Stimulated activated naive CD8-positive, alpha-beta T cell treated with anti-CD3 and anti-CD28 coated beads, Interleukin-15, Interleukin-2, amounts not matched to agents 100 ng/mL and 50 ng/mL, for 24 hours (primary cell): ENCODE data around the gene DNASE1L2.
"Not testable (repeated sequence)": the region's sequence is repeated elsewhere in the genome, so short reads cannot be mapped to it uniquely, and the experiment has no call there.

ENCODE experiments used
- H3K27ac Mint-ChIP-seq: one replicate; pipeline ENCODE4 v1.8.0; 2021; ENCODE audit warnings: mild to moderate bottlenecking, mixed read lengths
- H3K27me3 Mint-ChIP-seq: one replicate; pipeline ENCODE4 v1.8.0; 2021; ENCODE audit warnings: mixed read lengths
- H3K36me3 Mint-ChIP-seq: one replicate; pipeline ENCODE4 v1.8.0; 2021; ENCODE audit warnings: low read depth, mixed read lengths
- H3K4me1 Mint-ChIP-seq: one replicate; pipeline ENCODE4 v1.8.0; 2021; ENCODE audit warnings: low read depth, mixed read lengths
- H3K4me3 Mint-ChIP-seq: one replicate; pipeline ENCODE4 v1.8.0; 2021; ENCODE audit warnings: mild to moderate bottlenecking, mixed read lengths
- H3K9me3 Mint-ChIP-seq: one replicate; pipeline ENCODE4 v1.8.0; 2021; ENCODE audit warnings: mixed read lengths

Gene DNASE1L2

DNA sequence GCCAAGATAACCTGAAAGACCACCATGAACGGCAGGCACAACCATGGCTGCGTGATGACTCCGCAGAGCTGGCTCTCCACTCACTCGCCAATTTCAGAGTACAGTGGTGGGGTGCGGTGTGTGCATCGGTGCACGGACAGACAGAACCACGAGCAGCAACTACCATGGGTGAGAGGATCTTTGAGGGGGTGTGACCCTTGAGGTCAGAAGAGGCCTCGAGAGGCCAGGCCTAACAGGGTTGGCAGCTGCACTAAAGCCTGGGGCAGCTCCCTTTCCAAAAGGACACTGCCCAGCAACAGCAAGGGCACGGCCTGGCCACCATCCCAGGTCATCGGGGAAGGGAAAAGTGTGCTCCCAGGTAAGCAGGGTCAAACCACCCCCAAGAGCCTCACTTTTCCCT, 17.0 kb downstream of the DNASE1L2 start:
- H3K9me3 Mint-ChIP-seq = no peaks in the 10 kb centered on the region
- peaks cover 48% of the 10 kb centered on the region for H3K36me3 Mint-ChIP-seq
- H3K27ac Mint-ChIP-seq = no peak overlapping the region
- H3K27me3 Mint-ChIP-seq = no peaks in the 10 kb centered on the region
- no peak overlapping the region for H3K4me3 Mint-ChIP-seq
- peaks cover 26% of the 10 kb centered on the region for H3K4me1 Mint-ChIP-seq

DNA sequence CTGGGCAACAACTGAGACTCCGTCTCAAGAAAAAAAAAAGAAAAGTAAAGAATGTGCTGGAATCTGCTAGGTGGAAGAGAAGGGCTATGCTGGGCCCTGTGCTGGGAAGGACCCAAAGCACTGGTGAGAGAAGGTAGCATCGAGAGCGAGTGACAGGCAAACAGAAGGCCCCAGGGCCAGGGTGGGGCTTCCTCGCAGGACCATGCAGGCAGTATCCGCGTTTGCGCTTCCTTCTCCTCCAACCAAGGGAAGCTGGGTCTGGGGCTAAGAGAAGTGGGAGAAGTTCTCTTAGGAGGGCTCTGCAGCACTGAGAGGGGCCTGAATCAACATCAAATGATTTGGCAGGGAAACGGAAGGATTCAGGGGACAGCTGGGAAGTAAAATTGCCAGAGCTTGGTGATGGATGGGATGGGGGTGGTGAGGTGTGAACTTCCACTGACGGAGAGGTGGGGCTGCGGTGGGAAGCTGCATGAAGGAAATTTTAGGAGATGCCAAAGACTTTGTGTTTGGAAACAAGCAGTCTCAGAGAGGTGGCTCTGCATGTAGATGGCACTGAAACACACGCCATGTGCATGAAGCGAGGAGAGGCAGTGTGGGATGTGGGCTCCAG, 20.4 kb downstream of the DNASE1L2 start:
- Mint-ChIP-seq H3K4me1 (peaks cover 16% of the 10 kb centered on the region), H3K9me3 (no peaks in the 10 kb centered on the region), H3K36me3 (peaks cover 73% of the 10 kb centered on the region), H3K27ac (peak overlapping the region; percentile 55), H3K4me3 (no peak overlapping the region), H3K27me3 (no peaks in the 10 kb centered on the region)

GRCh38 chr16:2257726-2258125, 21.5 kb downstream of the DNASE1L2 start:
- Mint-ChIP-seq H3K4me3 (no peak overlapping the region), H3K9me3 (no peaks in the 10 kb centered on the region), H3K27me3 (no peaks in the 10 kb centered on the region), H3K4me1 (peaks cover 8% of the 10 kb centered on the region), H3K36me3 (peaks cover 82% of the 10 kb centered on the region), H3K27ac (no peak overlapping the region)

GRCh38 chr16:2258530-2258929, 22.3 kb downstream of the DNASE1L2 start:
- H3K4me1 Mint-ChIP-seq, H3K4me3 Mint-ChIP-seq, H3K9me3 Mint-ChIP-seq, H3K27ac Mint-ChIP-seq, H3K27me3 Mint-ChIP-seq: not testable (repeated sequence)
- H3K36me3 Mint-ChIP-seq = peaks cover 79% of the 10 kb centered on the region

DNA sequence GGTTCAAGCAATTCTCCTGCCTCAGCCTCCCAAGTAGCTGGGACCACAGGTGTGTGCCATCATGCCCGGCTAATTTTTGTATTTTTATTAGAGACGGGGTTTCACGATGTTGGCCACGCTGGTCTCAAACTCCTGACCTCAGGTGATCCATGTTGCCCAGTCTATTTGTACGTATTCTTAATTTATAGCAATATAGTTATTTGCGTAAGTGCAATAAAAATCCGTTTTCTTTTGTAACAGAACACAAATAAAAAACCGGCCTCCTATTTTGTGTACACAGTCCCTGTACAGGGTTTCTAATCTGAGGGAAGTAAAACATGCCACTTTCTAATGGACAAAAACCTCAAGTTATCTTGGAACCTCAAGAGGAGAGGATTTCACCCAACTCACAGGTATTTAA, 24.0 kb downstream of the DNASE1L2 start:
- Mint-ChIP-seq H3K9me3 (no peaks in the 10 kb centered on the region), H3K27ac (no peak overlapping the region), H3K4me3 (no peak overlapping the region), H3K27me3 (no peaks in the 10 kb centered on the region), H3K36me3 (peaks cover 84% of the 10 kb centered on the region), H3K4me1 (peaks cover 11% of the 10 kb centered on the region)

- not testable (repeated sequence) for H3K27me3 Mint-ChIP-seq, H3K4me3 Mint-ChIP-seq, H3K9me3 Mint-ChIP-seq
- Mint-ChIP-seq H3K4me1 (peaks cover 28% of the 10 kb centered on the region), H3K27ac (peak overlapping the region; percentile 40), H3K36me3 (peaks cover 74% of the 10 kb centered on the region)
Measured at GRCh38 chr16:2263026-2263425, 26.8 kb downstream of the DNASE1L2 start.

GRCh38 chr16:2266887-2267286, 30.6 kb downstream of the DNASE1L2 start:
- not testable (repeated sequence) for H3K27me3 Mint-ChIP-seq, H3K9me3 Mint-ChIP-seq
- peaks cover 37% of the 10 kb centered on the region for H3K4me1 Mint-ChIP-seq
- peak overlapping the region; percentile 89 for H3K27ac Mint-ChIP-seq
- peaks cover 45% of the 10 kb centered on the region for H3K36me3 Mint-ChIP-seq
- H3K4me3 Mint-ChIP-seq = peak overlapping the region; percentile 88

GRCh38 chr16:2267505-2267912, 31.3 kb downstream of the DNASE1L2 start:
- not testable (repeated sequence) for H3K27me3 Mint-ChIP-seq, H3K9me3 Mint-ChIP-seq
- Mint-ChIP-seq H3K4me1 (peaks cover 37% of the 10 kb centered on the region), H3K27ac (peak overlapping the region; percentile 97), H3K36me3 (peaks cover 39% of the 10 kb centered on the region), H3K4me3 (peak overlapping the region; percentile 88)

DNA sequence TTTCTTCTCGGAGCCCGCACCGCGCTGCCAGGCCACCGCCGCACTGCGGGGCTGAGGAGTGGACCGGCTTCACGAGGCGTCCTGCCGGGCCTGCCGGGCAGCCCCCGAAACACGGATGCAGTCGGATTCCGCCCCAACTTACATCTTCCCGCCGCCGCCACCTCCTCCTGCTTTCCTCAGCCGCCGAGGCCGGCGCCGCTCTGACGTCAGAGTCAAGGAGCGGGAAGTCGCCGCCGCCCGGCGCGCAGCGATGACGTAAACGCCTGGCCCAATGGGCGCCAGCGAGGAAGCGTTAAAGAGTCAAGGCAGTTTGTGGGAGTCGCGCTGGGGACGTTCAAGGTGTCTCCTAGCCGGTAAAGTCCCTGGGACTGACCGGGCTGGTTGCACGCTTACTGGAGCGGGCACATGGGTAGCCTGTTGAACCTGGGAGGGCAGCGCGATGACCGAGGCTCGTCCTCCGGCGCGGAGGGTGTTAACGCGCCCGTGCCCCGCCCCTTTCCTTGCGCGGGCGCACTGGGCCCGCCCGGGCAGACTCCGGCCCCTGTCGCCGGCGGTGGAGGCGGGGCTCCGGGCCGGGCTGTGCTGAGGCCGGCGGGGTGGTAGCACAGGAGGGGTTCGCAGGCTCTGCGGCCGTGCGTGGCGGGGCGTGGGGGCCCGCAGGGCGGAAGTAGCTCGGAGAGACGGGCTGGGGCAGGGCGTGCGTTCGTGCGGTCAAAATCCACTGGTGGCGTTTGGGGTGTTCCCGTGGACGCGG, 31.8 kb downstream of the DNASE1L2 start, which contains the start of gene RNPS1:
RNPS1 (minus strand) TSS at position 214 of the 754 bp plus-strand sequence. CDS start 3,483 bp downstream, outside the sequence.
- Mint-ChIP-seq H3K36me3 (peaks cover 33% of the 10 kb centered on the region), H3K27me3 (no peaks in the 10 kb centered on the region), H3K4me1 (peaks cover 37% of the 10 kb centered on the region), H3K27ac (peak within 1 kb of the TSS; percentile 97), H3K9me3 (no peaks in the 10 kb centered on the region), H3K4me3 (peak within 1 kb of the TSS; percentile 88)

GRCh38 chr16:2270070-2270462, 33.8 kb downstream of the DNASE1L2 start:
- no peak overlapping the region for H3K27ac Mint-ChIP-seq
- H3K36me3 Mint-ChIP-seq = peaks cover 20% of the 10 kb centered on the region
- no peak overlapping the region for H3K4me3 Mint-ChIP-seq
- no peaks in the 10 kb centered on the region for H3K9me3 Mint-ChIP-seq
- H3K4me1 Mint-ChIP-seq = peaks cover 28% of the 10 kb centered on the region
- no peaks in the 10 kb centered on the region for H3K27me3 Mint-ChIP-seq

DNA sequence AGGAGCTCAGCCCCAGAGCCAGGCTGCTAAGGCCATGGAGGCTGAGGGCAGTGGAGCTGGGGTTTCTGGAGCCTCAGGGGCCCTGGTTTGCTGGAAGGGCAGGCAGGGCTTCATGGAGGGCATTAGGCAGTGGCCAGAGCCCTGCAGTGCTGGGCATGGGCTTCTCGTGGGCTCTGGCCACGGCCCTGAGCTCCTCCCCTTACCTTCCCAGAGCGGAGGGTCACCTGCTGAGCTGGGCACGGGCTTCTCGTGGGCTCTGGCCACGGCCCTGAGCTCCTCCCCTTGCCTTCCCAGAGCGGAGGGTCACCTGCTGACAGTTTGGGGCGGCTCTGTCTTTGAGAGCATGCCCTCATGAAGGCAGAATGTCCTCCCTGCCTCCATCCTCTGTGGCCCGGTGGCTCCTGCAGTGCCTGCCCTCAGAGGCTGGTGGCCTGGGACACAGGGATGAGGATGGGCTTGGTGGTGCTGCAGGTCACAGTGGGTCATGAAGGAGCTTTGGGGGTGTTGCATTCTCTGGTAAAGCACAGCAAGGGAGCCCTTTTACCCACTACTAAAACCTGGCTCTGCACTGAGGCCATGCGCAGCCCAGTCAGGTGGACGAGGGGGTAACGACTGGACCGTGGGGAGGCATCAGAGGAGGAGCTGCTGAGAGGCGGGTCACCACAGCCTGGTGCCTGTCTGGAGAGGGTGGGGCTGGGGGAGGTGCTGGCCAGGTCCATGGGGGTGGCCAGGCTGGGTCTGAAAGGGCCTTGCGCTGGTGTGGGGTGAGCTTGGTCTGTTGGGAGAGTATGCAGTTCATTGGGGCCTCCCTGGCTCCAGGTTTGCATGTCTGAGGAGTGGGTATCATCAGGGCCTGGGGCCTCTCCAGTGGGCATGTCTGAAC, 34.6 kb downstream of the DNASE1L2 start:
- Mint-ChIP-seq H3K9me3 (no peaks in the 10 kb centered on the region), H3K27ac (no peak overlapping the region), H3K4me1 (peaks cover 22% of the 10 kb centered on the region), H3K36me3 (peaks cover 15% of the 10 kb centered on the region), H3K27me3 (no peaks in the 10 kb centered on the region), H3K4me3 (no peak overlapping the region)

DNA sequence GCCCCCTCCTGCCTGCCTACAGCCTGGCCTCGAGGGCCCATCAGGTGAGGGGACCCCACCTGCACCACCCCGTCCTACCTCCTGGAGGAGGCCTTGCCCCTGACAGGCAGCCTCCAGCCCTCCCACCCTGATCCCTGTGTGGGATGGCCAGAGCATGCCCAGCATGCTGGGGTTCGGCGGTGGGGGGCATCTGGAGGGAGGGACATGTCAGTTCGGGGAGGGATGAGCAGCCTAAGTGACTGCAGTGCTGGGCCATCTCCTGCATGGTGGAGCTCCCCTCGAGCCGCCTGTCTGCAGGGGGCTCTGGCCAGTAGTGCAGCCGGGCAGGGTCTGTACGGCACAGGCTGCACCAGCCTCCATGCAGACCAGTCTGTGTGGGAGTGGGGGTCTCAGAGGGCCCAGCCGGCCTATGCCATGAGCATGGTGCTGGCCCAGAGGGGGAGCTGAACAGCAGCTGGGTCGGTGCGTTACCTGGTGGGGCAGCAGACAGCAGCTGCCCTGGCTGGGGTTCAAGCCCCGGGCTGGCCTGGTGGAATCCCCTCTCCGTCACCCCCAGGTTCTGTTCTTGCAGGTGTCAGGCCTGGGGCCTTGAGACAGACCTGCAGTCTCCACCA, 35.7 kb downstream of the DNASE1L2 start:
- no peaks in the 10 kb centered on the region for H3K9me3 Mint-ChIP-seq
- H3K36me3 Mint-ChIP-seq = peaks cover 4% of the 10 kb centered on the region
- H3K4me1 Mint-ChIP-seq = peaks cover 10% of the 10 kb centered on the region
- no peak overlapping the region for H3K27ac Mint-ChIP-seq
- no peak overlapping the region for H3K4me3 Mint-ChIP-seq
- no peaks in the 10 kb centered on the region for H3K27me3 Mint-ChIP-seq

- H3K4me1 Mint-ChIP-seq = peaks cover 9% of the 10 kb centered on the region
- no peak overlapping the region for H3K4me3 Mint-ChIP-seq
- H3K36me3 Mint-ChIP-seq = no peaks in the 10 kb centered on the region
Measured at GRCh38 chr16:2273484-2273883, 37.2 kb downstream of the DNASE1L2 start.

GRCh38 chr16:2273931-2274330, 37.7 kb downstream of the DNASE1L2 start:
- Mint-ChIP-seq H3K27ac (no peak overlapping the region), H3K4me3 (no peak overlapping the region), H3K36me3 (no peaks in the 10 kb centered on the region), H3K9me3 (no peaks in the 10 kb centered on the region), H3K27me3 (no peaks in the 10 kb centered on the region), H3K4me1 (peaks cover 9% of the 10 kb centered on the region)

More at GRCh38 chr16:2273484-2273883, 37.2 kb downstream of the DNASE1L2 start:
- Mint-ChIP-seq H3K27me3 (no peaks in the 10 kb centered on the region), H3K27ac (no peak overlapping the region), H3K9me3 (no peaks in the 10 kb centered on the region)
